WTC11 (cell line): ENCODE data around the gene MAP4K4. TPM values are rescaled to one million over a fixed set of nuclear protein-coding genes. Genes with fewer than 3 reads are reported as not detected.

ENCODE experiments used
- ATAC-seq: fragments of 200-7000 bp; cut with Tn5 transposase; 2 replicates; pipeline ENCODE4 v1.10.0; 2021; ENCODE audit warnings: mild to moderate bottlenecking, moderate library complexity
- CTCF ChIA-PET: fragments of 300-600 bp; sonication (Branson Sonifier 250); formaldehyde crosslinking; loops from one replicate; lab custom pipeline; 2021; ENCODE audit warnings: antibody characterized with exemption; lab: Charles Lee
- POLR2A ChIA-PET: fragments of 350-600 bp; sonication (Branson Sonifier 250); formaldehyde crosslinking; loops from one replicate; lab custom pipeline; 2021; ENCODE audit warnings: antibody characterized with exemption; lab: Charles Lee
- DNase-seq: peaks from one replicate; pipeline ENCODE4 v3.0.0; 2021; ENCODE audit warnings: low spot score
- H3K27ac Mint-ChIP-seq: 2 replicates; pipeline ENCODE4 v1.8.0; 2021; ENCODE audit warnings: mixed read lengths
- H3K27me3 Mint-ChIP-seq: 2 replicates; pipeline ENCODE4 v1.8.0; 2021; ENCODE audit warnings: low read depth, mild to moderate bottlenecking, moderate library complexity, mixed read lengths
- H3K36me3 Mint-ChIP-seq: 2 replicates; pipeline ENCODE4 v1.8.0; 2021; ENCODE audit warnings: mixed read lengths
- H3K4me1 Mint-ChIP-seq: 2 replicates; pipeline ENCODE4 v1.8.0; 2022; ENCODE audit warnings: mixed read lengths
- H3K4me3 Mint-ChIP-seq: 2 replicates; pipeline ENCODE4 v1.8.0; 2021; ENCODE audit warnings: mild to moderate bottlenecking, moderate library complexity, mixed read lengths
- H3K9me3 Mint-ChIP-seq: 2 replicates; pipeline ENCODE4 v1.8.0; 2021; ENCODE audit warnings: mixed read lengths
- ATF1 ChIP-seq: sonication (generic); formaldehyde crosslinking; IDR thresholded peaks from 2 replicates; pipeline ENCODE4 v1.8.1; 2023; ENCODE audit warnings: mild to moderate bottlenecking, moderate library complexity, missing genetic modification reagents
- ATF6 ChIP-seq: sonication (generic); formaldehyde crosslinking; IDR thresholded peaks from 2 replicates; pipeline ENCODE4 v1.8.1; 2023; ENCODE audit warnings: mild to moderate bottlenecking, missing genetic modification reagents
- E2F5 ChIP-seq: sonication (generic); formaldehyde crosslinking; IDR thresholded peaks from 2 replicates; pipeline ENCODE4 v1.8.1; 2022; ENCODE audit warnings: mild to moderate bottlenecking, moderate library complexity, missing genetic modification reagents
- EMX1 ChIP-seq: fragments of 250-450 bp; sonication (Bioruptor Pico); IDR thresholded peaks from 2 replicates; pipeline ENCODE4 v1.8.0; 2021; ENCODE audit warnings: mild to moderate bottlenecking
- FOXP1 ChIP-seq: sonication (generic); formaldehyde crosslinking; IDR thresholded peaks from 2 replicates; pipeline ENCODE4 v1.8.0; 2022; ENCODE audit warnings: missing genetic modification reagents, mild to moderate bottlenecking, moderate library complexity, borderline replicate concordance
- HMGXB4 ChIP-seq: sonication (generic); formaldehyde crosslinking; IDR thresholded peaks from 2 replicates; pipeline ENCODE4 v1.8.1; 2023; ENCODE audit warnings: mild to moderate bottlenecking, moderate library complexity, missing genetic modification reagents
- IRF2 ChIP-seq: sonication (generic); formaldehyde crosslinking; IDR thresholded peaks from 2 replicates; pipeline ENCODE4 v1.8.0; 2022; ENCODE audit warnings: low read depth, missing genetic modification reagents, borderline replicate concordance
- MLX ChIP-seq: sonication (generic); formaldehyde crosslinking; IDR thresholded peaks from 2 replicates; pipeline ENCODE4 v1.8.1; 2023; ENCODE audit warnings: mild to moderate bottlenecking, missing genetic modification reagents, moderate library complexity
- MYBL2 ChIP-seq: sonication (generic); formaldehyde crosslinking; IDR thresholded peaks from 2 replicates; pipeline ENCODE4 v1.8.1; 2023; ENCODE audit warnings: mild to moderate bottlenecking, moderate library complexity, missing genetic modification reagents
- NFE2L1 ChIP-seq: sonication (generic); formaldehyde crosslinking; IDR thresholded peaks from 2 replicates; pipeline ENCODE4 v1.8.1; 2023; ENCODE audit warnings: missing genetic modification reagents
- PRDM15 ChIP-seq: sonication (generic); formaldehyde crosslinking; IDR thresholded peaks from 2 replicates; pipeline ENCODE4 v1.8.0; 2022; ENCODE audit warnings: missing genetic modification reagents
- PRRX2 ChIP-seq: fragments of 250-450 bp; sonication (Bioruptor Pico); IDR thresholded peaks from 2 replicates; pipeline ENCODE4 v1.8.0; 2021; ENCODE audit warnings: mild to moderate bottlenecking
- TEAD4 ChIP-seq: sonication (generic); formaldehyde crosslinking; IDR thresholded peaks from 2 replicates; pipeline ENCODE4 v1.8.0; 2022; ENCODE audit warnings: mild to moderate bottlenecking, missing genetic modification reagents
- ZNF219 ChIP-seq: sonication (generic); formaldehyde crosslinking; IDR thresholded peaks from 2 replicates; pipeline ENCODE4 v1.8.0; 2023; ENCODE audit warnings: missing genetic modification reagents, mild to moderate bottlenecking, borderline replicate concordance
- ZNF532 ChIP-seq: fragments of 250-450 bp; sonication (Bioruptor Pico); IDR thresholded peaks from 2 replicates; pipeline ENCODE4 v1.9.0; 2021; ENCODE audit warnings: mild to moderate bottlenecking, borderline replicate concordance
- ZNF671 ChIP-seq: fragments of 250-450 bp; sonication (Bioruptor Pico); IDR thresholded peaks from 2 replicates; pipeline ENCODE4 v1.8.0; 2021; ENCODE audit warnings: mild to moderate bottlenecking
- total RNA-seq: library from RNA; stranded (reverse); gene quantifications from 3 replicates; pipeline ENCODE4 v1.2.3, GENCODE V29; 2021

Gene MAP4K4
- total RNA-seq, 1 experiment from 2014 or later: 112 TPM

GRCh38 chr2:101805152-101806088 is 107.9 kb downstream of the MAP4K4 start:
- no peak for DNase-seq
- Mint-ChIP-seq H3K27me3 (no peaks in the 10 kb centered on the region), H3K9me3 (no peaks in the 10 kb centered on the region), H3K27ac (peak overlapping the region; percentile 93), H3K36me3 (no peaks in the 10 kb centered on the region), H3K4me1 (peaks cover 72% of the 10 kb centered on the region), H3K4me3 (peak overlapping the region; percentile 8; the same call in 1 of the 2 replicates)
- ChIA-PET POLR2A (no interaction called here), CTCF (interaction anchor here (0.7 to 2.7 kb wide), 3 partner anchors 12 to 78 kb away, joined by 3 to 12 read pairs (median 4); no protein-coding TSS in a partner anchor)
- TF ChIP-seq ATF6 (CRISPR knock-in tag): no peak
- no peak for TF ChIP-seq PRDM15 (CRISPR knock-in tag)
- no peak for TF ChIP-seq FOXP1
- TF ChIP-seq PRRX2 (CRISPR knock-in tag): no peak
- TF ChIP-seq NFE2L1 (CRISPR knock-in tag): no peak
- TF ChIP-seq IRF2 (CRISPR knock-in tag): no peak
- TF ChIP-seq HMGXB4: no peak
- no peak for TF ChIP-seq ZNF219
- no peak for TF ChIP-seq TEAD4 (CRISPR knock-in tag)
- ATAC-seq: peak; percentile 38

GRCh38 chr2:101806123-101806522 is 108.6 kb downstream of the MAP4K4 start:
- no peaks in the 10 kb centered on the region for H3K27me3 Mint-ChIP-seq
- ChIA-PET POLR2A (no interaction called here), CTCF (interaction anchor here (0.7 to 2.7 kb wide), 2 partner anchors 13 to 30 kb away, joined by 3 to 12 read pairs; no protein-coding TSS in a partner anchor)
- peak overlapping the region; percentile 93 for H3K27ac Mint-ChIP-seq
- peak overlapping the region; percentile 8; the same call in 1 of the 2 replicates for H3K4me3 Mint-ChIP-seq
- ATAC-seq (peak; percentile 40), DNase-seq (no peak)
- peaks cover 76% of the 10 kb centered on the region for H3K4me1 Mint-ChIP-seq
- H3K36me3 Mint-ChIP-seq: no peaks in the 10 kb centered on the region
- TF ChIP-seq MYBL2 (no peak), ZNF532 (CRISPR knock-in tag) (no peak), EMX1 (CRISPR knock-in tag) (no peak), E2F5 (CRISPR knock-in tag) (no peak), ZNF671 (CRISPR knock-in tag) (no peak), ATF1 (no peak), MLX (CRISPR knock-in tag) (no peak)
- no peaks in the 10 kb centered on the region for H3K9me3 Mint-ChIP-seq
